Heart right ventricle (tissue), 16 donors: Measurements from ENCODE around the gene ASB12. TPM values are rescaled to one million over a fixed set of nuclear protein-coding genes. Genes with fewer than 3 reads are reported as not detected.

Experiments
- ATAC-seq, 8 donors: fragments of 200-7000 bp; cut with Tn5 transposase; one replicate each; pipeline ENCODE4 v1.9.1; 2020; ENCODE audit warnings: mild to moderate bottlenecking in 8 of 8, moderate library complexity in 8 of 8, moderate number of reproducible peaks in 1 of 8
- DNase-seq, 2 donors: peaks; one replicate each; pipeline ENCODE4 v3.0.0-alpha.2; 2020
- H3K27ac ChIP-seq, 10 donors: fragments of 200-600 bp; sonication (generic) in 2 of 10; one replicate each; pipeline versions ENCODE4 v1.5.0 to v1.8.0; 2020 to 2022; ENCODE audit warnings: mild to moderate bottlenecking in 3 of 10
- H3K27me3 ChIP-seq, 7 donors: fragments of 200-600 bp; one replicate each; pipeline ENCODE4 v1.8.0; 2021 to 2022; ENCODE audit warnings: mild to moderate bottlenecking in 2 of 7
- H3K36me3 ChIP-seq, 9 donors: fragments of 200-600 bp; sonication (generic) in 1 of 9; one replicate each; pipeline versions ENCODE4 v1.5.0 to v1.8.0; 2020 to 2022; ENCODE audit warnings: mild to moderate bottlenecking in 2 of 9
- H3K4me1 ChIP-seq, 9 donors: fragments of 200-600 bp; sonication (generic) in 1 of 9; one replicate each; pipeline versions ENCODE4 v1.5.0 to v1.8.0; 2020 to 2022; ENCODE audit warnings: mild to moderate bottlenecking in 4 of 9
- H3K4me3 ChIP-seq, 10 donors: fragments of 200-600 bp; sonication (generic) in 2 of 10; one replicate each; pipeline versions ENCODE4 v1.5.0 to v1.8.0; 2020 to 2022; ENCODE audit warnings: mild to moderate bottlenecking in 7 of 10, moderate library complexity in 2 of 10
- H3K9me3 ChIP-seq, 11 donors: fragments of 200-600 bp in 10 of 11; sonication (generic) in 2 of 11; one replicate each; pipeline versions ENCODE4 v1.5.0 to v1.8.0; 2013 to 2022; ENCODE audit warnings: mild to moderate bottlenecking in 2 of 11, control low read depth in 1 of 11, moderate library complexity in 1 of 11
- WGBS, 2 donors: extraction: QIAGEN DNeasy Blood & Tissue Kit; methylation state at CpG; one replicate each; pipeline ENCODE4 v1.1.7; 2013; ENCODE audit warnings: inconsistent platforms in 1 of 2; 5-methylcytosine and 5-hydroxymethylcytosine counted together
- intact Hi-C, 10 donors: fragments of 100-400 bp; cut with DNase I; formaldehyde crosslinking; loops; one replicate each; pipeline versions ENCODE4 v1.11.1 to v1.14.2; 2022
- polyA plus RNA-seq, 2 donors: library from polyadenylated mRNA; stranded (reverse); fragments of 200-250 nt; gene quantifications; one replicate each; pipeline ENCODE4 v1.2.3, GENCODE V29; 2013
- total RNA-seq, 10 donors: library from RNA; stranded (reverse); fragmentation: NEBNext Ultra II Directional in 3 of 10; extraction: Animal tissue kit (Norgen Biotek cat#: 25700) in 3 of 10; gene quantifications; one replicate each; pipeline versions ENCODE4 v1.2.1 to v1.2.4, GENCODE V29; 2021 to 2023
- TF ChIP-seq, protein P1 (sequence below), 9 donors: fragments of 200-600 bp; sonication (generic) in 2 of 9; IDR thresholded peaks; one replicate each; pipeline versions ENCODE4 v1.5.0 to v1.8.0; 2021 to 2022; ENCODE audit warnings: antibody characterized with exemption in 9 of 9, mild to moderate bottlenecking in 5 of 9, moderate library complexity in 1 of 9
- donor health status: Arrhythmogenic right ventricular cardiomyopathy.
- donor health status: ischemic (EF 13 %, LVEDD 7.1; RV severe dilation, severe dysfunction).
- donor health status: healthy with polysubstance abuse.
- donor health status: DM: no; HTN: yes; CAD: no.
- donor health status: DM: no; HTN: no; CAD: no.
- donor health status: ischemic (EF 25% LVEDD 6.9; RV normal size, moderate dysfunction).
- donor health status: ischemic (EF 25% LVEDD 5.7; RV mildly dilated, moderate dysfunction).
- donor health status: healthy.
- donor health status: DM: yes; HTN: yes; CAD: no.
- donor health status: Ischemic cardiomyopathy.
- donor health status: ischemic (EF 35%, LVEDD 5.7; RV mildly dilated, moderate dysfunction).
- donor health status: nonischemic (EF 11% LVEDD 7.7; RV severe dilation, severe dysfunction).
- donor health status: DM: yes; HTN: yes; CAD: no.
- donor health status: PGD.
- donor health status: ischemic (EF 29% LVEDD 5.4; RV normal size, mild dysfunction).
- donor health status: nonischemic (EF 23%, LVEDD 6.1; RV moderate dilation, normal function).

The ASB12 gene
- total and polyA plus RNA-seq, 12 donors: 0.51 to 3.4 (median 2.3) TPM

GRCh38 chrX:64184396-64184795 lies 46.0 kb downstream of the ASB12 start:
- ATAC-seq (no peak), DNase-seq (no peak)
- Histone ChIP-seq H3K9me3 (no peaks in the 10 kb centered on the region), H3K36me3 (no peaks in the 10 kb centered on the region), H3K4me3 (no peak overlapping the region), H3K4me1 (peaks cover 0 to 23% (median 0%) of the 10 kb centered on the region in 9 donors), H3K27me3 (no peaks in the 10 kb centered on the region), H3K27ac (no peak overlapping the region)
- intact Hi-C loops: no loop called here
- WGBS, 2 donors: 30 to 73% methylated on average over 2 of the region's 2 CpGs
- TF ChIP-seq, protein P1, sequence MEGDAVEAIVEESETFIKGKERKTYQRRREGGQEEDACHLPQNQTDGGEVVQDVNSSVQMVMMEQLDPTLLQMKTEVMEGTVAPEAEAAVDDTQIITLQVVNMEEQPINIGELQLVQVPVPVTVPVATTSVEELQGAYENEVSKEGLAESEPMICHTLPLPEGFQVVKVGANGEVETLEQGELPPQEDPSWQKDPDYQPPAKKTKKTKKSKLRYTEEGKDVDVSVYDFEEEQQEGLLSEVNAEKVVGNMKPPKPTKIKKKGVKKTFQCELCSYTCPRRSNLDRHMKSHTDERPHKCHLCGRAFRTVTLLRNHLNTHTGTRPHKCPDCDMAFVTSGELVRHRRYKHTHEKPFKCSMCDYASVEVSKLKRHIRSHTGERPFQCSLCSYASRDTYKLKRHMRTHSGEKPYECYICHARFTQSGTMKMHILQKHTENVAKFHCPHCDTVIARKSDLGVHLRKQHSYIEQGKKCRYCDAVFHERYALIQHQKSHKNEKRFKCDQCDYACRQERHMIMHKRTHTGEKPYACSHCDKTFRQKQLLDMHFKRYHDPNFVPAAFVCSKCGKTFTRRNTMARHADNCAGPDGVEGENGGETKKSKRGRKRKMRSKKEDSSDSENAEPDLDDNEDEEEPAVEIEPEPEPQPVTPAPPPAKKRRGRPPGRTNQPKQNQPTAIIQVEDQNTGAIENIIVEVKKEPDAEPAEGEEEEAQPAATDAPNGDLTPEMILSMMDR (IDR thresholded peaks at IDR 0.05): no peak

- TF ChIP-seq, protein P1 (IDR thresholded peaks at IDR 0.05): no peak
- Histone ChIP-seq H3K4me1 (peaks cover 0 to 12% (median 0%) of the 10 kb centered on the region in 9 donors), H3K36me3 (no peaks in the 10 kb centered on the region), H3K9me3 (no peaks in the 10 kb centered on the region), H3K27ac (no peak overlapping the region), H3K27me3 (no peaks in the 10 kb centered on the region), H3K4me3 (no peak overlapping the region)
- intact Hi-C loops: no loop called here
- ATAC-seq (no peak), DNase-seq (no peak)
- 83 to 93% methylated on average over 2 of the region's 2 CpGs for WGBS, 2 donors
These were observed 48.2 kb downstream of the ASB12 start for GRCh38 chrX:64182208-64182607.

GRCh38 chrX:64176876-64177275 lies 53.5 kb downstream of the ASB12 start:
- Histone ChIP-seq H3K4me3 (no peak overlapping the region), H3K4me1 (no peaks in the 10 kb centered on the region), H3K36me3 (no peaks in the 10 kb centered on the region), H3K27ac (no peak overlapping the region), H3K27me3 (peaks cover 0 to 9% (median 0%) of the 10 kb centered on the region in 7 donors), H3K9me3 (no peaks in the 10 kb centered on the region)
- DNase-seq (no peak), ATAC-seq (no peak)
- intact Hi-C loops: no loop called here
- TF ChIP-seq, protein P1 (IDR thresholded peaks at IDR 0.05): no peak

Other genes starting within 250 kb of the ASB12 start
- 1 to 10 TPM; 2.0 to 5.0 (median 4.4) TPM for gene AMER1, start 24.9 kb downstream of the ASB12 start, total RNA-seq
- gene AMER1, start 24.9 kb downstream of the ASB12 start, polyA plus RNA-seq: 1 to 10 TPM in 1 of 2 donors, under 1 TPM in 1; 0.75 to 1.1 TPM
- under 1 TPM; 0.30 to 0.99 (median 0.70) TPM for gene MTMR8, start 164.8 kb upstream of the ASB12 start, total RNA-seq
- gene MTMR8, start 164.8 kb upstream of the ASB12 start, polyA plus RNA-seq: under 1 TPM; 0.14 to 0.66 TPM